KOPT-K1 (cell line): ENCODE data around the gene DNAJC24.

Experiments used
- H3K27ac ChIP-seq: fragments of 200-600 bp; sonication (generic); 2 replicates; pipeline ENCODE4 v1.5.1; 2016; ENCODE audit warnings: antibody characterized with exemption, mild to moderate bottlenecking, low read depth, low read length; ENCODE audit not compliant: poor library complexity, severe bottlenecking
- H3K36me3 ChIP-seq: fragments of 200-600 bp; sonication (generic); 2 replicates; pipeline ENCODE4 v1.5.1; 2017; ENCODE audit warnings: antibody characterized with exemption, mild to moderate bottlenecking, low read length, moderate library complexity; ENCODE audit not compliant: insufficient read depth
- H3K9me3 ChIP-seq: fragments of 200-600 bp; sonication (generic); 2 replicates; pipeline ENCODE4 v1.5.1; 2017; ENCODE audit warnings: antibody characterized with exemption, low read length, mild to moderate bottlenecking; ENCODE audit not compliant: insufficient read depth, poor library complexity, severe bottlenecking

DNAJC24 gene

DNA sequence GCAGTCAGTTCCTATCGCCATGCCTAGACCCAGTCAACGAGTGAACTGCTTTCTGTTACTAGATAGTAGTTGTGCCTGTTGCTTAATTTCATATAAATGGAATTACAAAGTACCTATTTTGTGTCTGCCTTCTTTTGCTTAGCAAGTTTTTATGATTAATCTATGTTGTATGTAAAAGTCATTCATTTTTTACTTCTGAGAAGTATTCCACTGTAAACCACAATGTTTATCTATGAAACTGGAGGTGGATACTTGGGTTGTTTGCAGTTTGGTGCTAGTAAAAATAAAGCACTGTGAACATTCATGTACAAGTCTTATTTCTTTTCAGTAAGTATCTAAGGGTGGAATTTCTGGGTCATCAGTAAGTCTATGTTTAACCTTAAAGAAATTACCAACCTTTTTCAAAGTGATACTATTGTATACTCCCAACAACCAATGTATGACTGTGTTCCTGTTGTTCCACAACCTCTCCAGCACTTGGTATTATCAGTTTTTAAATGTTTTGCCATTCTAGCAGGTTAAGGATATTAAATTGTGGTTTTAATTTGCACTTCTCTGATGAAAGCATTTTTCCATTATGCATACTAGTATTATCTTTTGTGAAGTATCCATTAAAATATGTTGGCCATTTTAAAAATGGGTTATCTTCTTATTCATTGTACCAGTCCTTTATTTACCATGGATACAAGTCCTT, 68.2 kb downstream of the DNAJC24 start:
- Histone ChIP-seq H3K36me3 (peaks cover 4% of the 10 kb centered on the region; the same call in 1 of the 2 replicates), H3K27ac (no peak overlapping the region), H3K9me3 (peaks cover 4% of the 10 kb centered on the region)

DNA sequence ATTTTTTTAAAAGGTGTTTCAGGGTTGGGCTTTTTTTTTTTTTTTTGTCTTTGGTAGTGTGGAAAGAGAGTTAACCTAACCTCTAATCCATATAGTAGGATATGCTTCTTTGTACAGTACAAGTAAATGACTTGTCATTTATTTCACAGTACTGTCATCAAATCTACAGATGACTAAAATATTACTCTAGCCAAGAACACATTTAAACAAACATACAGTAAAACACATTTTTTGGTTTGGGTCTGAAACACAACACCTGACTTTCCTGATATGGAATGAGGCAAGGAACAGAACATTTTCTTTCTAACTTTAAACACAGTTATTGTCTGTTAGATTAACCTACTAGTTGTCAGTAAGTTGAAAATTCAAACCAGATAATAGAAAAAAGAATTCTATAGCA, 71.6 kb downstream of the DNAJC24 start:
- no peak overlapping the region for H3K27ac ChIP-seq
- no peaks in the 10 kb centered on the region for H3K36me3 ChIP-seq
- H3K9me3 ChIP-seq, result peaks cover 4% of the 10 kb centered on the region

- Histone ChIP-seq H3K36me3 (peaks cover 3% of the 10 kb centered on the region; the same call in 1 of the 2 replicates), H3K9me3 (peaks cover 4% of the 10 kb centered on the region), H3K27ac (no peak overlapping the region)
These were observed 72.4 kb downstream of the DNAJC24 start for GRCh38 chr11:31442086-31442485.

GRCh38 chr11:31443802-31444201, 74.1 kb downstream of the DNAJC24 start:
- no peaks in the 10 kb centered on the region for H3K9me3 ChIP-seq
- no peak overlapping the region for H3K27ac ChIP-seq
- peaks cover 13% of the 10 kb centered on the region; the same call in 1 of the 2 replicates for H3K36me3 ChIP-seq

DNA sequence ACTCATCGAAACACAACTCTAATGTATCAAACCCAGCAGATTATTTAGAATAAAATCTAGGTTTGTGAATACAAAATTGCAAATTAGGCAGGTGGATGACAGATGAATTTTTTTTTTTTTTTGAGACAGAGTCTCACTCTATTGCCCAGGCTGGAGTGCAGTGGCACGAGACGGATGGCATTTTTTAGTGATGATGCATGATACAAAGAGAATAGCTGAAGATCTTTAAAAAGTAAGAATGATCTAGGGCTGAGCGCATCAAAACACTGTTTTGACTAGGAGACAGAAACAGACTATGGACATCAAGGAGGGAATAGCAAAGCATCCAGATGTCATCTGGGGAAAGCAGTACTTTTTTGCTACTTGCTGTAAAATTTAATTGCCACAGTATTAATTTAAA, 76.0 kb downstream of the DNAJC24 start:
- Histone ChIP-seq H3K9me3 (no peaks in the 10 kb centered on the region), H3K27ac (no peak overlapping the region), H3K36me3 (peaks cover 13% of the 10 kb centered on the region; the same call in 1 of the 2 replicates)

GRCh38 chr11:31449040-31449439, 79.4 kb downstream of the DNAJC24 start:
- Histone ChIP-seq H3K36me3 (peaks cover 13% of the 10 kb centered on the region; the same call in 1 of the 2 replicates), H3K27ac (no peak overlapping the region), H3K9me3 (no peaks in the 10 kb centered on the region)

GRCh38 chr11:31450841-31451240, 81.2 kb downstream of the DNAJC24 start:
- H3K9me3 ChIP-seq, result no peaks in the 10 kb centered on the region
- H3K36me3 ChIP-seq, result peaks cover 19% of the 10 kb centered on the region; the same call in 1 of the 2 replicates
- no peak overlapping the region for H3K27ac ChIP-seq

GRCh38 chr11:31455177-31455576, 85.5 kb downstream of the DNAJC24 start:
- Histone ChIP-seq H3K27ac (no peak overlapping the region), H3K9me3 (no peaks in the 10 kb centered on the region), H3K36me3 (peaks cover 14% of the 10 kb centered on the region)

- Histone ChIP-seq H3K36me3 (peaks cover 30% of the 10 kb centered on the region), H3K27ac (no peak overlapping the region), H3K9me3 (peaks cover 26% of the 10 kb centered on the region)
These were observed 94.8 kb downstream of the DNAJC24 start for GRCh38 chr11:31464436-31464835.

- Histone ChIP-seq H3K36me3 (no peaks in the 10 kb centered on the region), H3K9me3 (no peaks in the 10 kb centered on the region), H3K27ac (no peak overlapping the region)
These were observed 104.4 kb downstream of the DNAJC24 start for GRCh38 chr11:31474083-31474482.

- Histone ChIP-seq H3K9me3 (no peaks in the 10 kb centered on the region), H3K36me3 (no peaks in the 10 kb centered on the region), H3K27ac (no peak overlapping the region)
These were observed 108.0 kb downstream of the DNAJC24 start for GRCh38 chr11:31477528-31478222.

- Histone ChIP-seq H3K36me3 (no peaks in the 10 kb centered on the region), H3K9me3 (no peaks in the 10 kb centered on the region), H3K27ac (no peak overlapping the region)
These were observed 108.5 kb downstream of the DNAJC24 start for GRCh38 chr11:31478223-31478590.

- H3K27ac ChIP-seq, result no peak overlapping the region
- no peaks in the 10 kb centered on the region for H3K9me3 ChIP-seq
- no peaks in the 10 kb centered on the region for H3K36me3 ChIP-seq
These were observed 109.4 kb downstream of the DNAJC24 start for GRCh38 chr11:31479066-31479465.

DNA sequence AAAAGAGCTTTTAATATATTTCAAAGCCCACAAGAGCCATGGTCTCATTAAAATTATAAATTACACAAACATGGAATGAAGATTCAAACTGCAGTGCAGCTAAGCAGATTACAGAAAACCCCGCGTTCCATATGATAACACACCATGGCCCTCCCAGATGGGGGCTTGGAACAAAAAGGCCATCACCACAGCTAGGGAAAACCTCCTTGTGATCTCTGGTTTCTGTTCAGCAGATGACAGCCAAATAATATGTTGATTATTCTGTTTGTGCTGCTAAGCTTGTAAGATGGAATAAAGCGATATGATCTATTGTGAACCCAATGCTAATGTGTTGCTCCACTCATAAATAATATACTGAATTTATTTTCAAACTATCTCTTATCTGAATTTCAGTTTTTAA, 111.3 kb downstream of the DNAJC24 start:
- H3K36me3 ChIP-seq, result no peaks in the 10 kb centered on the region
- H3K9me3 ChIP-seq, result no peaks in the 10 kb centered on the region
- no peak overlapping the region for H3K27ac ChIP-seq
